MM.1S (cell line): ENCODE measurements around the gene SCAPER.

Experiments used
- DNase-seq: peaks from one replicate; pipeline ENCODE4 v3.0.0-alpha.2; 2015
- H2AFZ ChIP-seq: fragments of 300-600 bp; sonication (generic); 2 replicates; pipeline ENCODE4 v1.6.0; 2016; ENCODE audit warnings: antibody characterized with exemption, low read length
- H3F3A ChIP-seq: fragments of 300-600 bp; sonication (generic); 2 replicates; pipeline ENCODE4 v1.6.1; 2016; ENCODE audit warnings: mild to moderate bottlenecking, antibody characterized with exemption, low read length, moderate library complexity, mixed read lengths; ENCODE audit not compliant: insufficient read depth
- H3K27ac ChIP-seq: fragments of 300-600 bp; sonication (generic); 2 replicates; pipeline ENCODE4 v1.5.1; 2016; ENCODE audit warnings: mild to moderate bottlenecking, low read length
- H3K27me3 ChIP-seq: fragments of 300-600 bp; sonication (generic); replicated peaks from 2 replicates; pipeline ENCODE4 v1.6.0; 2016; ENCODE audit warnings: low read length; ENCODE audit not compliant: insufficient read depth
- H3K36me3 ChIP-seq: fragments of 300-600 bp; sonication (generic); replicated peaks from 2 replicates; pipeline ENCODE4 v1.6.1; 2016; ENCODE audit warnings: mild to moderate bottlenecking, low read length, mixed read lengths; ENCODE audit not compliant: insufficient read depth
- H3K4me1 ChIP-seq: fragments of 300-600 bp; sonication (generic); 2 replicates; pipeline ENCODE4 v1.6.1; 2016; ENCODE audit warnings: low read length, mixed read lengths
- H3K4me2 ChIP-seq: fragments of 300-600 bp; sonication (generic); 2 replicates; pipeline ENCODE4 v1.6.0; 2016; ENCODE audit warnings: low read depth, low read length
- H3K4me3 ChIP-seq: fragments of 300-600 bp; sonication (generic); 2 replicates; pipeline ENCODE4 v1.5.1; 2016; ENCODE audit warnings: low read length, mixed read lengths
- H3K79me2 ChIP-seq: fragments of 300-600 bp; sonication (generic); 2 replicates; pipeline ENCODE4 v1.6.1; 2016; ENCODE audit warnings: mixed run types, low read length, mixed read lengths
- H3K9ac ChIP-seq: fragments of 300-600 bp; sonication (generic); 2 replicates; pipeline ENCODE4 v1.6.1; 2016; ENCODE audit warnings: low read length, mixed read lengths
- H3K9me2 ChIP-seq: fragments of 300-600 bp; sonication (generic); replicated peaks from 2 replicates; pipeline ENCODE4 v1.6.1; 2016; ENCODE audit warnings: mild to moderate bottlenecking, low read length, mixed read lengths; ENCODE audit not compliant: insufficient read depth
- H3K9me3 ChIP-seq: fragments of 300-600 bp; sonication (generic); replicated peaks from 2 replicates; pipeline ENCODE4 v1.6.1; 2016; ENCODE audit warnings: mild to moderate bottlenecking, low read length, mixed read lengths; ENCODE audit not compliant: insufficient read depth
- H4K20me1 ChIP-seq: fragments of 300-600 bp; sonication (generic); 2 replicates; pipeline ENCODE4 v1.6.1; 2016; ENCODE audit warnings: mild to moderate bottlenecking, low read length, moderate library complexity, mixed read lengths; ENCODE audit not compliant: insufficient read depth
- CTCF ChIP-seq: fragments of 300-600 bp; sonication (generic); IDR thresholded peaks from 2 replicates; pipeline ENCODE4 v1.5.1; 2016; ENCODE audit warnings: antibody characterized with exemption, low read length, mixed read lengths
- EZH2 ChIP-seq: fragments of 300-600 bp; sonication (generic); optimal IDR thresholded peaks from 2 replicates; pipeline ENCODE3; 2017; ENCODE audit warnings: low read depth, mild to moderate bottlenecking, antibody characterized with exemption, low read length, mixed read lengths
- EZH2phosphoT487 ChIP-seq: fragments of 300-600 bp; sonication (generic); IDR thresholded peaks from 2 replicates; pipeline ENCODE4 v1.6.1; 2018; ENCODE audit warnings: antibody characterized with exemption, low read length

SCAPER gene

GRCh38 chr15:76386926-76387325, 518.2 kb downstream of the SCAPER start:
- H3K36me3 ChIP-seq, result no peaks in the 10 kb centered on the region
- H3K4me3 ChIP-seq, result no peak overlapping the region
- no peaks in the 10 kb centered on the region for H3K9me3 ChIP-seq
- H3K27me3 ChIP-seq, result no peaks in the 10 kb centered on the region
- no peaks in the 10 kb centered on the region for H3K9me2 ChIP-seq
- no peaks in the 10 kb centered on the region for H4K20me1 ChIP-seq
- DNase-seq, result no peak
- H3K27ac ChIP-seq, result no peak overlapping the region
- no peak overlapping the region for H2AFZ ChIP-seq
- TF ChIP-seq EZH2phosphoT487 (no peak), EZH2 (no peak), CTCF (no peak)
- no peak overlapping the region for H3K4me2 ChIP-seq
- no peak overlapping the region for H3K9ac ChIP-seq
- no peaks in the 10 kb centered on the region for H3K4me1 ChIP-seq
- no peaks in the 10 kb centered on the region for H3F3A ChIP-seq
- H3K79me2 ChIP-seq, result no peaks in the 10 kb centered on the region

DNA sequence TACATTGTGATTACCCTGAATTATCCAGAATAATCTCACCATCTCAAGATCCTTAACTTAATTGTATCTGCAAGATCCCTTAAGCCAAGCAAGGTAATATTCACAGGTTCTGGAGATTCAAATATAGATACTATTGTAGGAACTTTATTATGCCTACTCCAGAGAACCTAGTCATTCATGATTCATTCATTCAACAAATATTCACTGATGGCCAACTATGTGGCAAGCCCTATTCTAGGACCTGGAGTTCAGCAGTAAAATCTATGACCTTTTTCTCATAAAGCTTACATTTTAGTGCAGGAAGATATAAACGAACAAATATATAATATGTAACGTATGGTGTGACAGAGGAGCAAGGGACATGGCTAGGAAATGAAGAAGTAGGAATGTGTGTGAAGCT, 519.0 kb downstream of the SCAPER start:
- Histone ChIP-seq H3K4me3 (no peak overlapping the region), H3K9ac (no peak overlapping the region), H3K79me2 (no peaks in the 10 kb centered on the region), H3K4me1 (no peaks in the 10 kb centered on the region), H3K9me3 (no peaks in the 10 kb centered on the region), H3K9me2 (no peaks in the 10 kb centered on the region), H3K36me3 (no peaks in the 10 kb centered on the region), H4K20me1 (no peaks in the 10 kb centered on the region), H3K27ac (no peak overlapping the region), H3K4me2 (no peak overlapping the region), H3F3A (no peaks in the 10 kb centered on the region), H2AFZ (no peak overlapping the region), H3K27me3 (no peaks in the 10 kb centered on the region)
- no peak for TF ChIP-seq CTCF
- no peak for TF ChIP-seq EZH2phosphoT487
- TF ChIP-seq EZH2, result no peak
- no peak for DNase-seq

- no peaks in the 10 kb centered on the region for H3K4me1 ChIP-seq
- H3K9me3 ChIP-seq, result no peaks in the 10 kb centered on the region
- no peak overlapping the region for H3K27ac ChIP-seq
- H3K36me3 ChIP-seq, result no peaks in the 10 kb centered on the region
- H3F3A ChIP-seq, result no peaks in the 10 kb centered on the region
- no peak overlapping the region for H3K4me3 ChIP-seq
- no peaks in the 10 kb centered on the region for H3K27me3 ChIP-seq
- TF ChIP-seq EZH2 (no peak), CTCF (no peak), EZH2phosphoT487 (no peak)
- H4K20me1 ChIP-seq, result no peaks in the 10 kb centered on the region
- H3K9me2 ChIP-seq, result no peaks in the 10 kb centered on the region
- no peak overlapping the region for H2AFZ ChIP-seq
- no peak overlapping the region for H3K4me2 ChIP-seq
- H3K9ac ChIP-seq, result no peak overlapping the region
- DNase-seq, result no peak
- no peaks in the 10 kb centered on the region for H3K79me2 ChIP-seq
Measured at GRCh38 chr15:76384409-76384808, 520.7 kb downstream of the SCAPER start.
